Measurements from ENCODE around the gene DMD. TPM values are rescaled to one million over a fixed set of nuclear protein-coding genes. Genes with fewer than 3 reads are reported as not detected.

Gene DMD
- total and polyA plus RNA-seq, 2 of the 8 experiments (the other 6 are each of a cell fraction or from before 2014, with no cell fraction given): 4.8 to 7.4 TPM

DNA sequence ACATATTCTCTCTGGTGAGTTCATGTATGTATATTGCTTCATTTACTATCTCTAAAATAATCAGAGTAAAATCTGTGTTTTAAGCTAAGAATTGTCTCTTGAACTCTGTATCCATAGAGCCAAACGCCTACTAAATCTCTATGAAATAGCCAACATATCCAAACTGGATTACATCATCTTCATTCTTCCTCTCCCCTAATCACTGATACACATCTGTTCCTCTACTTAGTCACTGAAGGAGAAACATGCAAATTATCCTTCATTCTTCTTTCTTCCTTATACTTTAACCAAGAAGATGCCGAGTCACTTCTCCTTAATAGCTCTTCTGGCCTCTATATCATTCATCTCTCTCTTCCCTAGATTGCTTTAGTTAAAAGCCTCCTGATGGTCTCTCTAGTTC is 1509.1 kb downstream of the DMD start (continued):
- TF ChIP-seq SAP30 (IDR thresholded peaks at IDR 0.05; ENCODE audit: insufficient read depth, insufficient replicate concordance, low read length) (no peak), JUND (IDR thresholded peaks at IDR 0.05; ENCODE audit: low read length) (no peak)

Measured in H1 (cell line).